22Rv1 (cell line): ENCODE data around the gene POR.

Experiments used
- ZFX ChIP-seq: fragments of 450-650 bp; IDR thresholded peaks from 2 replicates; pipeline ENCODE4 v1.6.1; 2017; ENCODE audit warnings: antibody characterized with exemption, borderline replicate concordance
- TF ChIP-seq, protein P1 (sequence below): fragments of 450-650 bp; IDR thresholded peaks from 2 replicates; pipeline ENCODE4 v1.5.1; 2017; ENCODE audit warnings: mild to moderate bottlenecking

DNA sequence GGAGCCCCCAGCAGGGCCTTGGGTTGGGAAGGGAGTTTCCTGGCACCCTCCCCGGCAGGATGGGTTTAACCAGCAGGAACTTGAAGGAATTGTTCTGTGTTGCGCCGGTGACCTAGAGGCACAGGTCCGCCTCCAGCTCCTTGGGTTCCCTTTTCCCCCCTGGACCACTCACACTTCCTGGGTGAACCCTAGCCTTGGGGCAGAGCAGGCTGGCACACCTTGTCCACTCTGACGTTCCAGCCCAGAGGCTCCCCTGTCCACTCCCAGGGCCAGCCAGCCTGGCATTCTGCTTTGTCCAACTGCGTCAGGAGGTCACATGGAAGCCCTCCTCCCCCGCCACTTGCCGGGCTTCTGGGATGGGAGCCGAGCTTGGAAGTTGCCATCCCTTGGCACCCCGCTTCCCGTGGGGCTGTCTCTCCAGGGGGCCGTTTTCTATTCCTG lies 53.6 kb downstream of the POR start:
- TF ChIP-seq, protein P1, sequence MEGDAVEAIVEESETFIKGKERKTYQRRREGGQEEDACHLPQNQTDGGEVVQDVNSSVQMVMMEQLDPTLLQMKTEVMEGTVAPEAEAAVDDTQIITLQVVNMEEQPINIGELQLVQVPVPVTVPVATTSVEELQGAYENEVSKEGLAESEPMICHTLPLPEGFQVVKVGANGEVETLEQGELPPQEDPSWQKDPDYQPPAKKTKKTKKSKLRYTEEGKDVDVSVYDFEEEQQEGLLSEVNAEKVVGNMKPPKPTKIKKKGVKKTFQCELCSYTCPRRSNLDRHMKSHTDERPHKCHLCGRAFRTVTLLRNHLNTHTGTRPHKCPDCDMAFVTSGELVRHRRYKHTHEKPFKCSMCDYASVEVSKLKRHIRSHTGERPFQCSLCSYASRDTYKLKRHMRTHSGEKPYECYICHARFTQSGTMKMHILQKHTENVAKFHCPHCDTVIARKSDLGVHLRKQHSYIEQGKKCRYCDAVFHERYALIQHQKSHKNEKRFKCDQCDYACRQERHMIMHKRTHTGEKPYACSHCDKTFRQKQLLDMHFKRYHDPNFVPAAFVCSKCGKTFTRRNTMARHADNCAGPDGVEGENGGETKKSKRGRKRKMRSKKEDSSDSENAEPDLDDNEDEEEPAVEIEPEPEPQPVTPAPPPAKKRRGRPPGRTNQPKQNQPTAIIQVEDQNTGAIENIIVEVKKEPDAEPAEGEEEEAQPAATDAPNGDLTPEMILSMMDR = no peak
- TF ChIP-seq ZFX = no peak
